ENCODE results near the gene TBC1D21. TPM values are rescaled to one million over a fixed set of nuclear protein-coding genes. Genes with fewer than 3 reads are reported as not detected.

The TBC1D21 gene
- total RNA-seq, 3 donors from 2014 or later, result not detected

DNA sequence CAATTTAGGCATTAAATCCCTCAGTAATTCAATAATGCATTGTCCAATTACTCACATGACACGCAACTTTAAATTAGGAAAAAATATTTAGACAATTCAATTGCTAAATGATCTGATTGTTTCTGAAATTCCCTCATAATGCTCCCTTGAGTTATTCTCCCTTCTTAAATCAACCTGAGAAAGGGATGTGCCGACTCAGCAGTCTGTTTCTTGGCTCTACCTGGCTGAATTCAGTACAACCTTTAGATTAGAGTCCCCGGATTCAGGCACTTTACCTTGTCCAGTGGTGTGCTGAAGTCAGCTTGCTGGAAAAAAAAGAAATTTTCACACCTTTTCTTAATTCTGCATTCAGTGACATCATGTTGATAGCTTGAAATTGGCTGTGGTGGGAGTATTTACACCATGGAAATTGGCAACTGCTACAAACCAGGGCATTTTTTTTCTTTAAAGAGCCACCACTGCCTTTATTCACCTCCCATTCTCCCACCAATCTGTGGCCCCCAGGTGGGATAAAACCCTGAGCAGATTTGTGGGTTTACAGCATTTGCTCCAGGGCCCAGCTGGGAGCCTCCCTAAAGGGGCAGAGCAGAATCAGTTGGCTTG is 32.0 kb downstream of the TBC1D21 start:
- intact Hi-C loops (cut with DNase I; ENCODE audit: low total_unique reads), result no loop called here

DNA sequence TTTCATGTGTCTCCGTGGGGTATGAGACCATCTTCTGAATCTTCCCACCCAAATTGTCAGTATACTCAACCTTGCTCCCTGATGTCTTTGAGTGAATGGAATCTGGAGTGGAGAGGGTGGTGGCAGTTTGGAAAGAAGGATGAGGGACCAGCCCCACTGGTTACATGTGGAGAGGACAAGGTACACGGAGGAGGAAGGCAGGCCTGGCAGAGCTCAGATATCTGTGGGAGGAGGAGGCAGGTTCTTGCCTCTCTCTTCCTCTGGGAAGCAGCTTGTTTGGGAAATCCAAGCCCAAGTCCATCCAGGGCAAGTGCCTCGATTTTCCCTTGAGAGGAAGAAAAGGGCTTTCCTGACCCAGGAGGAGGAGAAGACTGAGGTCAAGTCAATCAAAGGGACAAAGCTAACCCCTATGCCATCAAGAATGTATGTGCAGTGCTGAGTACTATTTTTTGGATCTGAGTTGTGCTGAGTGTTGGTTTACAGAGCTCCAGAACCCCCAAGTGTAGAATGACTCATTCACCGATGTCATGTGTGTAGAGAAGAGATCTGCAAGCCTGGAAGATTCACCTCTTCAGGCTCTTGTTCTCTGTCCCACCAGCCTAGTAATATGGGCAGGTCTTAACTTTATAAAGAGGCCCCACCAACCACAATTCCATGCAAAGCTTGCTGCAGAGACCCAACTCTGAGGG is 33.1 kb downstream of the TBC1D21 start:
- Histone ChIP-seq H3K27ac (no peak overlapping the region), H3K4me3 (no peak overlapping the region), H3K4me1 (no peaks in the 10 kb centered on the region), H3K9me3 (no peaks in the 10 kb centered on the region), H3K36me3 (no peaks in the 10 kb centered on the region), H3K27me3 (no peaks in the 10 kb centered on the region)
- TF ChIP-seq, protein P1, sequence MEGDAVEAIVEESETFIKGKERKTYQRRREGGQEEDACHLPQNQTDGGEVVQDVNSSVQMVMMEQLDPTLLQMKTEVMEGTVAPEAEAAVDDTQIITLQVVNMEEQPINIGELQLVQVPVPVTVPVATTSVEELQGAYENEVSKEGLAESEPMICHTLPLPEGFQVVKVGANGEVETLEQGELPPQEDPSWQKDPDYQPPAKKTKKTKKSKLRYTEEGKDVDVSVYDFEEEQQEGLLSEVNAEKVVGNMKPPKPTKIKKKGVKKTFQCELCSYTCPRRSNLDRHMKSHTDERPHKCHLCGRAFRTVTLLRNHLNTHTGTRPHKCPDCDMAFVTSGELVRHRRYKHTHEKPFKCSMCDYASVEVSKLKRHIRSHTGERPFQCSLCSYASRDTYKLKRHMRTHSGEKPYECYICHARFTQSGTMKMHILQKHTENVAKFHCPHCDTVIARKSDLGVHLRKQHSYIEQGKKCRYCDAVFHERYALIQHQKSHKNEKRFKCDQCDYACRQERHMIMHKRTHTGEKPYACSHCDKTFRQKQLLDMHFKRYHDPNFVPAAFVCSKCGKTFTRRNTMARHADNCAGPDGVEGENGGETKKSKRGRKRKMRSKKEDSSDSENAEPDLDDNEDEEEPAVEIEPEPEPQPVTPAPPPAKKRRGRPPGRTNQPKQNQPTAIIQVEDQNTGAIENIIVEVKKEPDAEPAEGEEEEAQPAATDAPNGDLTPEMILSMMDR (IDR thresholded peaks at IDR 0.05), result no peak
- TF ChIP-seq POLR2A (IDR thresholded peaks at IDR 0.05), result no peak
- no peak for TF ChIP-seq POLR2AphosphoS5 (IDR thresholded peaks at IDR 0.05)
- intact Hi-C loops (cut with DNase I; ENCODE audit: low total_unique reads), result no loop called here
- DNase-seq (ENCODE audit: low spot score in 2 of 2), result no peak

More for the DNA sequence above, 32.0 kb downstream of the TBC1D21 start:
- H3K27ac ChIP-seq, result no peak overlapping the region
- H3K4me3 ChIP-seq, result no peak overlapping the region
- no peak for TF ChIP-seq POLR2A (IDR thresholded peaks at IDR 0.05)
- no peaks in the 10 kb centered on the region for H3K36me3 ChIP-seq
- no peaks in the 10 kb centered on the region for H3K9me3 ChIP-seq
- no peaks in the 10 kb centered on the region for H3K4me1 ChIP-seq
- no peaks in the 10 kb centered on the region for H3K27me3 ChIP-seq
- no peak for DNase-seq (ENCODE audit: low spot score in 2 of 2)

DNA sequence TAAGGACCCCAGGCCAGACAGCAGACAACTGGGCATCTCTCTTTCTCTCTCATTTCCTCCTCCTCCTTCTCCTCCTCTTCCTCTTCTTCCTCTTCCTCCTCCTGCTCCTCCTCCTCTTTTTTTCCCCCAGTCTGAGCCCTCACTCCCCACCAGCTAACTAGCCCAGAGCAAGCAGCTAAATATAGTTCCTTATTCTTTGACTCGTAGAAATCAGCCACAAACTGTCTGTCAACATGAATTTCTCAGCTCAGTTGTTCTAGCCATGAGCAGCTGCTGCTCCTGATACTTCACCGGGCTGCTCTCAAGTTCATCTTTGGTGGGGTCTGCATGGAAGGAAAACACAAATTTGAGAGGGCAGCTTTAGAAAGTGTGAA is 33.7 kb downstream of the TBC1D21 start:
- no peak for DNase-seq (ENCODE audit: low spot score in 2 of 2)
- H3K27ac ChIP-seq, result no peak overlapping the region
- no peaks in the 10 kb centered on the region for H3K4me1 ChIP-seq
- H3K4me3 ChIP-seq, result no peak overlapping the region
- H3K27me3 ChIP-seq, result no peaks in the 10 kb centered on the region
- H3K36me3 ChIP-seq, result no peaks in the 10 kb centered on the region
- H3K9me3 ChIP-seq, result no peaks in the 10 kb centered on the region
- no peak for TF ChIP-seq POLR2AphosphoS5 (IDR thresholded peaks at IDR 0.05)
- TF ChIP-seq POLR2A (IDR thresholded peaks at IDR 0.05), result no peak
- TF ChIP-seq, protein P1 (IDR thresholded peaks at IDR 0.05), result no peak
- intact Hi-C loops (cut with DNase I; ENCODE audit: low total_unique reads), result no loop called here

DNA sequence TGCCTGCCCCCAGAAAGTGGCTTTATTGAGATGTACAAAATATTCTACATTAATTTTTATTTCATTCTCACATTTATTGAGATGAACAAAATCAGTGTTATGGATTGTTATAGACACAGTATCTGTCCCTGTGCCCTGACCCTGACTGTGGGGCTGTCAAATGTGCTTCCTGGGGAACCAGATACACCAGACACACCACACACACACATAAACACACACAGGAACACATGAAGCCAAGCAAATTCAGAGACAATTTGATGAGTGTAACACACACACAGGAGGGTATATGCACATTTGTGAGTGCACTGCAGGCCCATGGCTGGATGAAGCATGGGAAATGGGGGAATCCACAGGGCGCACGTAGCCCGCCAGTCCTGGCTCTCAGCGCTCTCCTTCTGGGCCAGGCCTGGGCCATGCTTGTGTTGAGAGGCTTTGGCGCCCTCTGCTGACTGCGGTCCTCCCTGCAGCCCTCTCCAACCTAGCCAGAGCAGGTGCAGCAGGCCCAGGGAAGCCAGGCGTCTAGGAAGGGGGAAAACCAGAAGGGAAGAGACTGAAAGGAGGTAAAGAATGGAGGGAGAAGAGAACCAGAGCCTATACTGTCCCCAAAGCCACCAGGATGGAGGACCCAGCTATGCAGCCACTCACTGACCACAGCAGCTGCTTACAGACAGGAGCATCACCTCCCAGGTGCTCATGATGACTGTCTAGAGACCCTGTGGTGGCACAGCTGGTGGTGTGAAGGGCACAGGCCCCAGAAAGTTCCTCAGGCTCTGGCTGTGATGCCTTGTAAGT is 34.9 kb downstream of the TBC1D21 start:
- peak; percentile 65 to 77 for DNase-seq (ENCODE audit: low spot score in 2 of 2)
- intact Hi-C loops (cut with DNase I; ENCODE audit: low total_unique reads), result no loop called here
- Histone ChIP-seq H3K4me1 (no peaks in the 10 kb centered on the region), H3K36me3 (no peaks in the 10 kb centered on the region), H3K4me3 (no peak overlapping the region), H3K9me3 (no peaks in the 10 kb centered on the region), H3K27me3 (no peaks in the 10 kb centered on the region), H3K27ac (no peak overlapping the region)
- TF ChIP-seq POLR2AphosphoS5 (IDR thresholded peaks at IDR 0.05) (peak in 1 of 3 donors; percentile 18), POLR2A (IDR thresholded peaks at IDR 0.05) (no peak)
- TF ChIP-seq, protein P1 (IDR thresholded peaks at IDR 0.05), result peak; percentile 30 to 85 (median 78)

DNA sequence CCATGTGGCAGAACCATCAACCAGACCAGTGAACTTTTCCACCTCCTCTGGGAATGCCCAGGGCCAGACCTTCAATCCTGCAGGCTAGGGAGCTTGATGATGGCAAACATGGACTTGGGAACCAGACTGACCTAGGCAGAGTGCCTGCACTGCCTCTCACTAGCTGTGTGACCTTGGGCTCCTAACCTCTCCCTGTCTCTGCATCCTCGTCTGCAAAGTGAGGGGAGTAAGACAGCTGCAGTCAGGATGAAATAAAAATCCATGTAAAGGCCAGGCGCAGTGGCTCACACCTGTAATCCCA is 35.4 kb downstream of the TBC1D21 start:
- H3K27me3 ChIP-seq, result no peaks in the 10 kb centered on the region
- H3K4me1 ChIP-seq, result no peaks in the 10 kb centered on the region
- no peak for DNase-seq (ENCODE audit: low spot score in 2 of 2)
- H3K4me3 ChIP-seq, result no peak overlapping the region
- no peak for TF ChIP-seq POLR2A (IDR thresholded peaks at IDR 0.05)
- no peak for TF ChIP-seq POLR2AphosphoS5 (IDR thresholded peaks at IDR 0.05)
- TF ChIP-seq, protein P1 (IDR thresholded peaks at IDR 0.05), result no peak
- H3K27ac ChIP-seq, result no peak overlapping the region
- H3K36me3 ChIP-seq, result no peaks in the 10 kb centered on the region
- intact Hi-C loops (cut with DNase I; ENCODE audit: low total_unique reads), result no loop called here
- H3K9me3 ChIP-seq, result no peaks in the 10 kb centered on the region
